Superior temporal gyrus (tissue), 1 donor: Measurements from ENCODE around the gene TTC28.

Experiments used
- DNase-seq: peaks from one replicate; pipeline ENCODE4 v3.0.0-alpha.2; 2016; ENCODE audit errors: extremely low spot score

The TTC28 gene

GRCh38 chr22:28005513-28005912 is 674.1 kb downstream of the TTC28 start:
- DNase-seq = no peak

GRCh38 chr22:28004021-28004420 is 675.6 kb downstream of the TTC28 start:
- DNase-seq = no peak

DNA sequence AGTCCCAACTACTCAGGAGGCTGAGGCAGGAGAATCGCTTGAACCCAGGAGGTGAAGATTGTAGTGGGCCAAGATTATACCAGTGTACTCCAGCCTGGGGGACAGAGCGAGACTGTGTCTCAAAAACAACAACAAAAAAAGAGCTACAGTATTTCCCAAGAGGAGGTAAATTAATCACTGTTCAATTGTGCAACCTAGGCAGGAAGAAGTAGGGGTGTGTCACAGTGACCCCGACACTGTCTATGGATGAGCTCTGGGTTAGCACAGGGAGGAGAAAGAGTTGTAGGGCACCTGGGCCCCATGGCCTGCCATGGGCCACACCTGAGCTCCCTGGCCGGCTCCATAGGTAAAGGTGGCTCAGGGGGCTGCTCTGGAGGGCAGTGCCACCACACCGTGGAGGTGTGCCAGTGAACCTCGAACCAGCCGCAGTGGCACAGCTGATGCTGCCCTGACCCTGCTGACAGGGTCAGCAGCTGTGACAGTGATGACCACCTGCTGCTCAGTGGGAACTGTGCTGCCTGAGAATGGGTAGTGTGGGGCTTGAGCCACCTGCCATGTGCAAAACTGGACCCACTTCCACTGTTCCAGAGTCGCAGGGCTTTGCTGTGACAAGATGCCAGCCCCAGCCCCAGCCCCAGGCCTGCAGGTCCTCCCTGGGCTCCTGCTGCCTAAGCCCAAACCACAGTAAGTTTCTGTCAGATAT is 676.6 kb downstream of the TTC28 start:
- DNase-seq = no peak

DNA sequence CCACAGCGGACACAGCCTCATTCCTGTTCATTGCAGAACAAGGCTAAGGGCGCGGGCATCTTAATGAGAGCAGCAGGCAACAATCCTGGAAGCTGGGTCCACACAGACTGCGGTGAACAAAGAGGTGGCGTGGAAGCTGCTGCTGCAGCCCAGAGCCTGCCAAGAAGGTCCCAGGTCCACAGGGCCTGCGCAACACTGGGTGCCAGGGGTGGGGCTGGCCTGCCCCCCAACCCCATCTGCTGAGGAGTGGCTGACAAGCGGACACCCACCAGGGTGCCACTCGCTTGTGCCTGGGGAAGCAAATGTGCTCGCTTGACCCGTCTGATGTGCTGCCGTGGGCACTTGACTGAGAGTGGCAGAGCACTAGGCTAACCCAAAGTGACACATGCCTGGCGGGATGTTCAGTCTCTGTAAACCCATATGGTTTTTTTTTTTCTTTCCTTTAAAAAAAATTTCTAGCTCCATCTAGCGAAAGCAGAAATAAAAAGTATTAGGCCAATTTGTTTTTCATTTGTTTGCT is 677.4 kb downstream of the TTC28 start:
- no peak for DNase-seq

GRCh38 chr22:28001171-28001835 is 678.3 kb downstream of the TTC28 start:
- DNase-seq = no peak

GRCh38 chr22:28000361-28000760 is 679.3 kb downstream of the TTC28 start:
- DNase-seq = no peak

DNA sequence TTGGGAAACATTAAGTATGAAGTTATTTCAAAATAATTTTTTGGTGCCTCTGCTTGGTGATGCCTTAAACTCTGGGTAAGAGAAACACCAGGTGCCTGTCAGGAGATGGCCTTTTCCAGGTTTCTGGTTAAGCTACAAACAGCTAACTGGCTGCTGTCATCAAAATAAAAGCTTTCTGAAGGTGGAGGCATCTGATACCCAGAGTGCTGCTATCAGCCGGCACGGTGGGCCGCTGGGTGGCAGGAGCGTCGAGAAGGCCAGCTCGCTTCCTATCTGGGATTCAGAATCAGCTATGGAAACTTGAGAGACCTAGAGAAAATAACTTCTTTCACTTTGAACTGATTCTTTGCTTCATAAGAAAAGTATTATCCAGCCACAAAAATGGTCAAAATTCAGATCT is 679.8 kb downstream of the TTC28 start:
- DNase-seq = no peak

GRCh38 chr22:27998511-27999410 is 680.9 kb downstream of the TTC28 start:
- no peak for DNase-seq

DNA sequence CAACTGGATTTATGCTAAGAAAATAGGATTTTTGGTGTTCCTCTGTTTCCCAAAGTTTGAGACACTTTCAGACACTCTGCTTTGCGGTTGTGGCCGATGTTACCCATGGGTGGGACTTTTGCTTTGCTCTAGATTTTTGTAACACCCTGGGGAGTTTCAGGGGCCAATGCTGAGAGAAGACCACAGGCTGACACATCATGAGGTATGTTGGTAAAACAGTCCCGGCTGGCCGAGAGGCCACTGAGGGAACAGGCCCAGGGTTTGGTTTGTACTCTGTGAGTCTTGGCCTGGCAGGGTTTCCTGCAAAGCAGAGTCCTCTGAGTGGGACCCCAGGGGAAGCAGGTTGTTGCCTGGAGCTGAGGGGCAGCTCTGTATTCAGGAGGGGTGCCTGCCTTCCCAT is 682.1 kb downstream of the TTC28 start:
- DNase-seq = no peak

DNA sequence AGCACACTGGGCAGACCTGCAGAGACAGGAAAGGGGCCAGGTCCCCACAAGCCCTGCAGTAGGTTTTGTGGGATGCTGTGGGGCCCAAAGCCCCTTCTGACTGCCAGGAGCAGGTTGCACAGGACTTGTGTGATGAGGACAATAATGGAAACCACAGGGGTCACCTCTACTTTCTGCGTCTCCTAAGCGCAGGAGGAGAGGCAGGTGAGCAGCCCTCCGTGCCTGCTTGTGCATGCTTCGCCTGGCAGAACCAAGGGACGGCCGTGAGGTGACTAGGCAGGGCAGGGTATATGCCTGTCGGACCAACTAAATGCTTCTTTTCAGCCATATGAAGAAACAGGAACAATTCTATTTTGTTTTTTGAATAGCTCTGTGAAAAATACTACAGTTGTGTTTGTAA is 682.7 kb downstream of the TTC28 start:
- DNase-seq = no peak

DNA sequence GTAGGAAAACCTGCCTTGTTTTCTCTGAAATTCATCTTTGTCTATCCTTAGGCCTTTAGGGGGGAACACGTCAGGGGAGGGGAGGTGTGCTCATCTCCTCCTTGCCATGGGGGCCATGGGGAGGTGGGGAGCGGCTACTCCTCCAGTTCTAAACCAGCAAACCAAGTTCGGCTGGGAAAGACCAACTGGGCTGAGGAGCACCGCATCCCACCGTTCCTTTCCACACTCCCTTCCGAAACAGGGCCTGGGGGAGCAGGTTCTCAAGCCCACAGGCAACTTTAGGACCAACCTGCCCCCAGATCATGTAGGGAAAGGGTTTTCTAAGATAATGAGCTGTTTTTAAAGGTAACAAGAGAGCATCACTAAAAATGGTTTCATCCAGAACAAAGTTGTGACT is 683.1 kb downstream of the TTC28 start:
- no peak for DNase-seq

GRCh38 chr22:27995801-27996528 is 683.7 kb downstream of the TTC28 start:
- no peak for DNase-seq

GRCh38 chr22:27994481-27995331 is 684.9 kb downstream of the TTC28 start:
- DNase-seq = no peak

DNA sequence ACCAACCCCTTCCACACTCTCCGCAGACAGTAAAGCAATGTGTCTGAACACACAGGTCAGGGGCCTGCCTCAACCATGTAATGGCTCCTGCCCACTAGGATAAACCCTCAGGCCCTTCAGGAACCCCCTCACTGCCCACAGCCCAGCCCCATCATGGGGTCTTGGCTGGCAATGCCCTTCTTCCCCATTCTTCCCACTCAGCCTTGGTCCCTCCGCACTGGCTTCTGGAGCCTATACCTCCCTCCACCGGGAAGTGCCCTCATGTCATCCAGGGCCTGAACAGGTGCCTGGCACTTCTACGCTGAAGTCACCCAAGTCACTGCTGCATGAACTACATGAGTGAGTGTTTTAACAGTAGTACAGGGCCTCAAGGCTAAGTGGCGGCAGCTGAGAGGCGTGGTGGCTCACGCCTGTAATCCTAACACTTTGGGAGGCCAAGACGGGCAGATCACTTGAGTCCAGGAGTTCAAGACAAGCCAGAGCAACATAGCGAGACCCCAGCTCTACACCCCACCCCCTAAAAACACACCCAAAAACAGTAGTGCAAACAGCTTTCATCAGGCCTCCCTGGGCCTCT is 685.8 kb downstream of the TTC28 start:
- no peak for DNase-seq

- no peak for DNase-seq
These were observed 686.4 kb downstream of the TTC28 start for GRCh38 chr22:27993201-27993635.

- DNase-seq = no peak
These were observed 687.1 kb downstream of the TTC28 start for GRCh38 chr22:27992294-27993165.

GRCh38 chr22:27991586-27992293 is 687.9 kb downstream of the TTC28 start:
- DNase-seq = no peak

GRCh38 chr22:27990879-27991278 is 688.8 kb downstream of the TTC28 start:
- no peak for DNase-seq

DNA sequence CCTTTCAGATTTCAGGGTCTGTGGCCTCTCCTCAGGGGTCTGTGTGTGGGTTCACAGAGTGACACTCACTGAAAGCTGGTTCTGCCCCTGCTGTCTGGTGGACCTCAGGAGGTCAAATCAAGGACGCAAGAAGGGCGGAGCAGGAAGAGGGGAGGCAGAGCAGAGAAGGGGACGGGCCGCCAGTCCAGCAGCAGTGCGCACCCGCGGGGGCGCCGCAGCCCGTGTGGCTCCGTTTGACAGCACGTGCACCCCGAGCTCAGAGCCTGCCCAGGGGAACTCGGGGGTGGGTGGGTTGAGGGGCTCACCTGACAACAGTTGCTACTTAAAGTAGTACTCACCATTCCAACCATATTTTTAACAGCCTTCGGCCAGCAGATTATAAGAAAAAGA is 689.2 kb downstream of the TTC28 start:
- DNase-seq = no peak
